Duodenal mucosa (tissue), 2 donors: Measurements from ENCODE around the gene NEURL1.

Experiments
- H3K27ac ChIP-seq: one replicate; pipeline ENCODE4 v1.7.0; 2013; ENCODE audit warnings: low read depth, low read length
- H3K27me3 ChIP-seq, 2 donors: one replicate each; pipeline ENCODE4 v1.7.0; 2013; ENCODE audit warnings: low read length in 2 of 2, control low read depth in 1 of 2; ENCODE audit not compliant: insufficient read depth in 2 of 2, control insufficient read depth in 1 of 2
- H3K36me3 ChIP-seq, 2 donors: one replicate each; pipeline ENCODE4 v1.7.0; 2013; ENCODE audit warnings: low read length in 2 of 2, control low read depth in 1 of 2; ENCODE audit not compliant: insufficient read depth in 2 of 2, control insufficient read depth in 1 of 2
- H3K4me1 ChIP-seq, 2 donors: one replicate each; pipeline ENCODE4 v1.7.0; 2013; ENCODE audit warnings: low read length in 2 of 2, control low read depth in 1 of 2; ENCODE audit not compliant: insufficient read depth in 2 of 2, control insufficient read depth in 1 of 2
- H3K4me3 ChIP-seq, 2 donors: one replicate each; pipeline ENCODE4 v1.7.0; 2013; ENCODE audit warnings: low read length in 2 of 2, low read depth in 1 of 2
- H3K9ac ChIP-seq, 2 donors: one replicate each; pipeline ENCODE4 v1.7.0; 2013; ENCODE audit warnings: low read length in 2 of 2, low read depth in 1 of 2
- H3K9me3 ChIP-seq, 2 donors: one replicate each; pipeline ENCODE4 v1.7.0; 2013; ENCODE audit warnings: low read length in 2 of 2, control low read depth in 1 of 2; ENCODE audit not compliant: control insufficient read depth in 1 of 2

The NEURL1 gene

DNA sequence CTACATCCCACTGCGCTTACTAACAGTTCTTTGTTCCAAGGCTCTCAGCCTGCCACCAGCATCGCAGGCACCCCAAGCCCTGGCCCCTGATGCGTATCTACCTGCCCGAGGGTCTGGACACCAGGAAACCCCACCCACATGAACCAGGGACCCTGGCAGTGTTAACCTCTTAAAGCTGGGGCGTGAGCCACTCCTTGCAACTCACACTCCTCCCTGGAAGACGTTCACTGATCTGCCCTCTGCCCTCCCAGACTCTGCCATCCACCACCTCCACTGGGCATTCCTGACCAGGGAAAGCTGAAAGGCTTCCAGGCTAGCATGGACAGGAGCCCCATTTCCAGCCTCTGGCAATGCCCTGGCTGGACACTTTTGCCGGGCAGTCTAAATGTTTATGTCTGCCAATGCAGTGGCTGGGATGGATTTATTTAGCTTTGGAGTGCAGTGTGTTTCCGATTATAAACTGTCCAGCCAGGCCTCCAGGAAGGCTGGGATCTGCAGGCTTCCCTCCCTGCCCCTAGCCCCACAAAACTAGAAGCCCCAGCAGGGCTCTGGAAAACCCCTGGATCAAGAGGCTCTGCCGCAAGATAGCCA lies 117.5 kb downstream of the NEURL1 start:
- Histone ChIP-seq H3K27ac (no peak overlapping the region), H3K9me3 (no peaks in the 10 kb centered on the region), H3K4me3 (no peak overlapping the region), H3K4me1 (peaks cover 8 to 15% of the 10 kb centered on the region in 2 donors), H3K9ac (no peak overlapping the region), H3K36me3 (peaks cover 14 to 33% of the 10 kb centered on the region in 2 donors), H3K27me3 (no peaks in the 10 kb centered on the region)

DNA sequence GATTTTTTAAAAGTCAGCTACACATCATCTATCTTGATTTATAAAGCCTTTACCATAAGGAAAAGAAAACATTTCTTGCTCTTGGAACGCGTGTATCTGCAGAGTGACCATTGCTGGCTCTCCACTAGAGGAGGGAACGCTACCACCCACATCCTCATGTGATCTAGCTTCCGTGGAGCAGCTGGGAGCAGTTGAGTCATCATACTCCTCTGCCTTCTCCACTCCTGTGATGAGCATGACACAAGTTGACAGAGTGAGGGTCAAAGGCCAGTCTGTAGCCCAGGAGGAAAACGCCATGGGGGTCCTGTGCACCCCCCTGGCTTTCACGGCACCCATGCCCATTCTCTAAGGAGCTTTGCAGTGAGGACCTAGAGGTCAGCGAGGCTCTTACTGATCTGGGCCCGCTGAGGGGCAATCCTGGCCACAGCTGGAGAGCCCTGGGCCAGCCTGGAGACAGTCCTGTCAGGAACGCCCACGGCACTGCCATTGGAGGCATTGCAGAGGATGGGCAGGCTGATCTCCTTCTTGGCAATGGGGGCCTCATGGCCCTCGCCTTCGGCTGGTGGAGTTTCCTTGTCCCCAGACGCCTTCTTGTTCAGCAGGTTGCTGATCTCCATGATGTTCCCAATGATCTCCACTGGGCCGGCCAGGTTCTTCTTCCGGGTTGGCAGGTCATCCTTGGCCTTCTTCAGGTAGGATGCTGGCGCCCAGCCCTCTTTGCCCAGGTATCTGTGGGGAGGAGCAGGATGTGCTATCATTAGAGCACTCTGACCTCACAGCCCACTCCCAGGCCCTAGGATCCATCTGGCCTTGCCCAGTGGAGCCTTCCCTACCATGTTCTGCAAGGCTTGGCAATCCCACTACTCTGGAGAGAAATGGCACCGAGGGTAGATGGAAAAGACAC lies 119.2 kb downstream of the NEURL1 start:
- no peaks in the 10 kb centered on the region for H3K9me3 ChIP-seq
- no peak overlapping the region for H3K4me3 ChIP-seq
- H3K27me3 ChIP-seq: no peaks in the 10 kb centered on the region
- no peak overlapping the region for H3K27ac ChIP-seq
- peaks cover 23 to 25% of the 10 kb centered on the region in 2 donors for H3K4me1 ChIP-seq
- H3K9ac ChIP-seq: no peak overlapping the region
- H3K36me3 ChIP-seq: peaks cover 17 to 43% of the 10 kb centered on the region in 2 donors

DNA sequence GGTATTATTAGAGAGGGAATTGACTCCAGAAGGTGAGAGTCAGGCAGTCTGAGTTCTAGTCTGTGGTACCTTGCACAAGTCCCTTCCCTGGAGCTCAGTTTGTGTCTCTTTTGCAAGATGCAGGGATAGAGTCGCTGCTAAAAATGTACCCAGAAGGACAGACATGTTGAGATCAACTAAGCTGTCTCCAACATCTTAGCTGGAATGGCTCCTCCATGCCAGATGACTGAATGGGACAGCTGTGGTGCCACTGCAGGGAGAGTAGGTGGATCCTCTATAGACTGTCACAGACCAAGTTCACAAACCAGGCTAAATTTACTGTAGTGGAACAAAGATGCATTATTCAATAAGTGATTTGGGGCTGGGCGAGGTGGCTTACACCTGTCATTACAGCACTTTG lies 120.1 kb downstream of the NEURL1 start:
- Histone ChIP-seq H3K27me3 (no peaks in the 10 kb centered on the region), H3K9ac (no peak overlapping the region), H3K27ac (no peak overlapping the region), H3K36me3 (peaks cover 17 to 43% of the 10 kb centered on the region in 2 donors), H3K4me1 (peaks cover 25 to 26% of the 10 kb centered on the region in 2 donors), H3K9me3 (no peaks in the 10 kb centered on the region), H3K4me3 (no peak overlapping the region)

DNA sequence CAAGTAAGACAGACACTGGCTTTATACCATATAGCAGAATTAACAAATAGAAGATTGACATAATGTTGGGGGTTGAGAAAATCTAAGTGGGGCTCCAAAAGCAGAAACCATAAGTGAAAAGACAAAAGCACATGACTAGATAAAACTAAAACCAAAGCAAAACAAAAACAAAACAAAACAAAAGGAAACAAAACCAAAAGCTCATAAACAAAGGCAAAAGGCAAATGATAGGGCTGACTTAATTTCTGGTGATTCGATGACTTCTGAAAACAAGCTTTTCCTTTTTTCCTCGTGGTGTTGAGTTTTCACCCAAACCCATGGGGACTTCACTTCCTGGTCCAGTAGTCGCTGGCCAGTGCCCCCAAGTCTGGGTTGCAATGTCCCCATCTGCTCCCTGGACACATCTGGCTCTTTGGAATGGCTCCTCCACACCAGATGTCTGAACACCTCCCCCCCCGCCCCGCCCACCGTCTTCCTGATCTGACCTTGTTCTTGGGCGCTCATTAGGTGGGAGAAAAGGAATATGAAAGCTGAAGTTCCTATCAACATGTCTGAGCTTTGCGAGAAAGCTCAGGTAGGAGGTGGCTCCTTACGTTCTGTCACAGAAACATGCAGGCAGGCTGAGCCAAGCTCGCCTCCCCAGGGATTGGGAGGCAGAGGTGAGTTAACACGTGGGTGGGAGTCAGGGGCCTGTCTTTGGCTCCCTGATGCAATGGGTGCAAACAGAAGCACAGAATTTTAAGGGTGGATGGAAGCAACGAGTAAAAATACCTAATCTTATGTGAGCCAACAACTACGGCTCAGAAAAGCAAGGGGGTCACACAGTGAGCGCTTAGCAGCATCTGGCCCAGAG lies 121.0 kb downstream of the NEURL1 start:
- H3K27ac ChIP-seq: no peak overlapping the region
- peaks cover 16 to 42% of the 10 kb centered on the region in 2 donors for H3K36me3 ChIP-seq
- peaks cover 29 to 35% of the 10 kb centered on the region in 2 donors for H3K4me1 ChIP-seq
- no peaks in the 10 kb centered on the region for H3K9me3 ChIP-seq
- H3K9ac ChIP-seq: no peak overlapping the region
- no peak overlapping the region for H3K4me3 ChIP-seq
- no peaks in the 10 kb centered on the region for H3K27me3 ChIP-seq

DNA sequence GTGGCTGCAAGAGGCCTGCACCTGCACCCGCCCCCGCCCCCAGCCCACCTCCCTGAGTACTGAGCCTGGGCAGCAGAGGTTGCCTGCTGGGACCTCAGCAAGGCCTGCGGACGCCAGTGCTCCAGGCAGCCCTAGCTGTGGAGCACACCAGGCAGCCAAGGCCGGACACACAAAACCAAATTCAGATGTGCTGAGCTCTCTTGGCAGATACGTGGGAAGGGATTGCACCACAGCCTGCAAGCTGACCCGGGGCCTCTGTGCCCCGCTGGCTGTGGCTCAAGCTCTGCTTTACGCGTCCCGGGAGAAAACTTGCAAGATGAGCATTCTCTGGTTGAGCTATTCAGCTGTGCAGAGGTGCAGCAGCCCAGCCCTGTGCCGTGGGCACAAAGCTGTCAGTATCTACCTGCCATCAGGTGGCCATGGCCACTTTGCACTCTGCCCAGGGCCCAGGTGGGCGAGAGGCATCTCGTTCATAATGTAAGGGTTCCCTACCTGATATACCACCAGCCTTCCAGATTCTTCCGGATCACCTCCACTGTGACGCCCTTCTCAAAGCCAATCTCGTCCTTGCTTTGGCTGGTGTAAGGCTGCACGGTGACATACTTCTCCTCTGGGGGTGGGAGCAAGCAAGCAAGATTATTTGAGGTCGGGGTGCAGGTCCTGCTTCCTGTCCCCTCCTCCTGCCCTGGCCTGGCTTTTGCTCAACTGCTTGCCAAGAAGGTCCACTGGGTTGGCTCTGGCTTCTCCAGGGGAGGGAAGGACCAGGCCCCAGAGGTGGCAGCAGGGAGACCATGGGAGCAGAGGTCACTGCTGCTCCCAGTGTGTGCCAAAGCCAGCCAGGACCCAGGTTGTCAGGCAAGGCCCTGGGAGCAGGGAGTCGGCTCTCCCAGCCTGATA lies 123.4 kb downstream of the NEURL1 start:
- Histone ChIP-seq H3K4me1 (peaks cover 42 to 51% of the 10 kb centered on the region in 2 donors), H3K9me3 (no peaks in the 10 kb centered on the region), H3K27me3 (no peaks in the 10 kb centered on the region), H3K36me3 (peaks cover 14 to 40% of the 10 kb centered on the region in 2 donors), H3K27ac (no peak overlapping the region), H3K4me3 (no peak overlapping the region), H3K9ac (no peak overlapping the region)

DNA sequence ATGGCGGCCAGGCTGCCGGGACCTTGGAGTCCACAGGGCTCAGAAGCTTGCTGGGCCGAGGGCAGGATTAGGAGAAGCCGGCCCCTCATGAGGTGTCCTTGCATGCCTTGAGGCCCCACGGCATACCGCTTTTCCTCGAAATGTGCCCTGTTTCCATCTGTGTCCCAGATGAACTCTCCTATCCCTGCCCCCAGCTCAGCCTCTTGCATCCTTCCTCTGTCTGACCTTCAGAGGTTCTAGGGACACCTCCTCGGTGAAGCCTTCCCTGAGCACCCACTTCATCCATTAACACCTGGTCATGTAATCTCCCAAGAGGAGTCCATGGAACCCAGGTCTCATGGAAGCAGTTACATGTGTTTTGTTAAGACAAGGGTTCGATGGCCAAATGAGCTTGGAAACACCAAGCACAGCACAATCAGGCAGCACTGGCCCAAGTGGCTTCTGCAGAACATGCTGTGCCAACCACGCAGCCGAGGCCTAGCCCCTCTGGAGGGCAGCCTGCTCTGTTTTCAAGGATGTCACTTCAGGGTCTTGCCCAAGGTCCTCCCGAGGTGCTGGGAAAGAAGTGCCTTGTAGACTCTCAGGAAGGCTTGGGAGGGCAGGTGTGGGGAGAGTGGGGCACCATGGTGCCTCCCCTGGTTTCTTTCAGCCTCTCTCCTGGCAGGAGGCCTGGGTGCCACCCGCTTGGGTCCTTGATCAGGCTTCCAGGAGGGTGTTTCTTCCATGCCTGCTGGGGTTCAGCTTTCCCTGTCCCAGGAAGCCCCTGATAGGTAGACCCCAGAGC lies 124.3 kb downstream of the NEURL1 start:
- no peak overlapping the region for H3K9ac ChIP-seq
- peaks cover 14 to 42% of the 10 kb centered on the region in 2 donors for H3K36me3 ChIP-seq
- H3K27me3 ChIP-seq: no peaks in the 10 kb centered on the region
- no peaks in the 10 kb centered on the region for H3K9me3 ChIP-seq
- no peak overlapping the region for H3K27ac ChIP-seq
- H3K4me3 ChIP-seq: no peak overlapping the region
- H3K4me1 ChIP-seq: peaks cover 35 to 51% of the 10 kb centered on the region in 2 donors

DNA sequence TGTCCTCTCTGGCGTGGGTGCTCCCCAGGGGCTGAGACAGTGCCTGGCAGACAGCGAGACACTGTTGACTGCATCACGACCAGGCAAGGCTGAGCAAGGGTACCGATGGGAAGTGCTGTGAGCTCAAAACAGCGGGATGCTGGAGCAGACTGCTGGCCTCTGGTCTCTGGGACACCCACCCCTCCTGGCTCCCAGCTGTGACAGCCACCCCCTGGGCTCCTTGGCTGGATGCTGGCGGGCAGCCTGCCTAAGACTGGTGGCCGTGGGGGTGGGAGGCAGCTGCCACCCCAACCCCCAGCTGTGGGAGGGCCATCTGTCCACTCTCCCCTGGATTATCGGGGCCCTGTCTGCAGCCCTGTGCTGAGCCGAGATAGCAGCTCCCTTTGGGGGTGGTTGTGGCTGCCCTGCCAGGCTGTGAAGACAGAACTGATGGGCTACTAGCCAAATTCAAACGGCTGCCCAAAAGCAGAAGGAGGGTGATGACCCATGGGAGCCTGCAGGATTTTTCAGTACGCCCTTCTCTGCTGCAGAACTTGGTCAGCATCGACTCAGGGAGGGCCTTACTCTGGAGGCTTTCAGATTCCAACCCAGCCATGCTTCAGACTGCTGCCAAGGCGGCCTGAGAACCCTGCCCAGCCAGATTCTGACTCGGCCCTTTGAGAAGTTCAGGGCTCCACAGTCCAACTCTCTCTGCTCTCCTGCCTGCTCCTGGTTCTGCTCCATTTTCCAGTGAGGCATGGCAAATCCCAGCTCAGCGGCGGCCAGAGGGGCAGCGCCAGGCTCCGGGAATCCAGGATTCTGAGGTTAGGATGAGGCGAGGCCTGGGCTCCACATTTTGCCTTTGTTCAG lies 125.3 kb downstream of the NEURL1 start:
- Histone ChIP-seq H3K9me3 (no peaks in the 10 kb centered on the region), H3K4me3 (no peak overlapping the region), H3K9ac (no peak overlapping the region), H3K27ac (no peak overlapping the region), H3K27me3 (no peaks in the 10 kb centered on the region), H3K36me3 (peaks cover 11 to 39% of the 10 kb centered on the region in 2 donors), H3K4me1 (peaks cover 31 to 51% of the 10 kb centered on the region in 2 donors)

DNA sequence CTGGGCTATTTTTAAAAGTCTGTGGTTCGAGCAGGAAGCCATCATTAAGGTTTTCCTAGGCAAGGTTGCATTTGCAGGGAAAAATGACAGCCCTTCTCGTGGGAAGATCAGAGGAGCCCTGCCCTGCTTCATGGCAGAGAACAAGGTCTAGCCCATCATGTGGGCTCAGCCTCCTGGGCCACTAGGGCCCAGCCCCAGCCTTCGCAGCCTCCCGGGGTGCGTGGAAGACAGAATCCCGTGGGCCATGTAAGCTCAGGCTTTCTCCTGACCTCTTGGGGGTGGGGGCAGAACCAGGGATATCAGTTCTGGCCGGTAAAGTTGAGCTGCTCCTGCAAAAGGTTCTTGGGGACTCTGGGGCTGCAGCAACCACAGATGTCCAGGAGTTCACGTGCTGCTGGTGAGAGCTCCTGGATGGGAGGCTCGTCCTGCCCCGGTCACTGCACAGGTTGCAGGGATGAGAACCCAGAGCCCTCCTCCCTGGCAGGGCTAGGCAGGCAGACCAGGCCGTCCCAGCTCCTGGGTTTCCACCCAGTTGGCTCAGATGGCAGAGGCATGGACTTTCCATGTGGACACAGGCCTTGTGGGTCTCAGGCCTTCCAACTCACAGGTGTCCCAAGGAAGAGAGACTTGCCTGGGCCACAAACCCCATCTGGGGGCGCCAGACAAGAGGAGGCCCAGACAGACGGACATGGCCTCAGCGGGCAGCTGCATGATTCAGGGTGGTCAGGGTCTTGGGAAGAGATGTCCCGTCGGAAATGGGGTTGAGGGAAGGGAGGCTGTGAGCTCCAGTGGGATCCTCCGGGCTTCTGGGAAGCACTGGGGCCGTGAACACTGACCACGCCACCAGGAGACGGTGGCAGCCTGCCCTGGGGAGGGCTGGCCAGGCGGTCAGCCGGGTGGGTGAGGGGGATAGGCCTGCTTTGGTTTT lies 126.2 kb downstream of the NEURL1 start:
- no peak overlapping the region for H3K9ac ChIP-seq
- H3K4me1 ChIP-seq: peaks cover 31 to 49% of the 10 kb centered on the region in 2 donors
- no peaks in the 10 kb centered on the region for H3K27me3 ChIP-seq
- H3K9me3 ChIP-seq: no peaks in the 10 kb centered on the region
- H3K27ac ChIP-seq: no peak overlapping the region
- no peak overlapping the region for H3K4me3 ChIP-seq
- H3K36me3 ChIP-seq: peaks cover 11 to 47% of the 10 kb centered on the region in 2 donors
